Activated T-helper 17 cell treated with anti-CD3 and anti-CD28 coated beads, Interleukin-2, amount 50 U/mL, for 72 hours (primary cell): ENCODE data around the gene TKFC. TPM values are rescaled to one million over a fixed set of nuclear protein-coding genes. Genes with fewer than 3 reads are reported as not detected.
A peak's percentile ranks its signal among the peaks of the same experiment; 100 is the strongest.

Experiments
- ATAC-seq: fragments of 150-1000 bp; cut with Tn5 transposase; replicated peaks from 2 replicates; pipeline ENCODE4 v1.10.0; 2021; ENCODE audit warnings: mild to moderate bottlenecking, moderate library complexity
- H3K27ac Mint-ChIP-seq: one replicate; pipeline ENCODE4 v1.8.0; 2022; ENCODE audit warnings: mixed read lengths
- H3K27me3 Mint-ChIP-seq: one replicate; pipeline ENCODE4 v1.8.0; 2022; ENCODE audit warnings: mixed read lengths
- H3K36me3 Mint-ChIP-seq: one replicate; pipeline ENCODE4 v1.8.0; 2022; ENCODE audit warnings: low read depth, mild to moderate bottlenecking, mixed read lengths
- H3K4me1 Mint-ChIP-seq: one replicate; pipeline ENCODE4 v1.8.0; 2022; ENCODE audit warnings: mixed read lengths
- H3K4me3 Mint-ChIP-seq: one replicate; pipeline ENCODE4 v1.8.0; 2022; ENCODE audit warnings: mild to moderate bottlenecking, mixed read lengths
- H3K9me3 Mint-ChIP-seq: one replicate; pipeline ENCODE4 v1.8.0; 2022; ENCODE audit warnings: mixed read lengths
- total RNA-seq, 2 donors: library from RNA; stranded (reverse); gene quantifications; one replicate each; pipeline ENCODE4 v1.2.3, GENCODE V29; 2022

TKFC gene
- total RNA-seq, 2 donors from 2014 or later = 32.6 to 32.9 TPM

DNA sequence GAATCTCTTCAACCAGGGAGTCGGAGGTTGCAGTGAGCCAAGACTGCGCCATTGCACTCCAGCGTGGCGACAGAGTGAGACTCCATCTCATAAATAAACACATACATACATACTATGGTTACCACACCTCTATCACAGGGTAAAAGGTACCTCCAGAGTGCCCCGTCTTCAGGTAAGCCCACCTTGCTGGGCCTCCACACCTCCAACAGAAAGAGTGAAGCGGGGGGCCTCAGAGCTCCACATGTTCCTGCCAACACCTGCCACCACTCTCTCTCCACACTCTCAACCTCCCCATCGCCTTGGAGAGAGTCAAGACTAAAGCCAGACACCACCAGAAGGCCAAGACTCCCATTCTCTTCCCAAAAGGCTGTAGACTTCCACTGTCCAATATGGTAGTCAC, 27.6 kb upstream of the TKFC start:
- ATAC-seq = no peak
- H3K27ac Mint-ChIP-seq = no peak overlapping the region
- H3K4me1 Mint-ChIP-seq = peaks cover 1% of the 10 kb centered on the region

DNA sequence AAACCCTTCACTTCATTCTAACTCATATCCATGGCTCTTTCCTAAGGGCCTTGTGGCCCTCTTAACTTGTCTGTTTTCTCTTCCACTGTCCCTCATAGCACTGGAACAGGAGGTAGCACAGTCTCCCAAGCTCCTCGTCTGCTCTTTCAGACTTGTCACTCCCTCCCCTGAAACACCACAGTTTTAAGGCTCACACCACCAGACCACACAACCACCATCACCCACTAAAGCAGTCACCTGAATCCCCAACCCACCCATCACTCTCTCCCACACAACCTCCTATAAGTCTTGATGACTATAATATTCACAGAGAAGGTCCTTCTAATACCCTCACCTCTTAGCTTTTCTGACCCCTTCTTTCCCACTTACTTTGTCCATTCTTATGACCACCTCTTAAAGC, 26.8 kb upstream of the TKFC start:
- ATAC-seq = no peak
- no peaks in the 10 kb centered on the region for H3K4me1 Mint-ChIP-seq
- no peak overlapping the region for H3K4me3 Mint-ChIP-seq
- H3K27me3 Mint-ChIP-seq = no peaks in the 10 kb centered on the region
- no peaks in the 10 kb centered on the region for H3K36me3 Mint-ChIP-seq
- H3K27ac Mint-ChIP-seq = no peak overlapping the region
- no peaks in the 10 kb centered on the region for H3K9me3 Mint-ChIP-seq

More for the DNA sequence above, 27.6 kb upstream of the TKFC start:
- H3K36me3 Mint-ChIP-seq = no peaks in the 10 kb centered on the region
- no peaks in the 10 kb centered on the region for H3K27me3 Mint-ChIP-seq
- H3K4me3 Mint-ChIP-seq = no peak overlapping the region
- H3K9me3 Mint-ChIP-seq = no peaks in the 10 kb centered on the region

DNA sequence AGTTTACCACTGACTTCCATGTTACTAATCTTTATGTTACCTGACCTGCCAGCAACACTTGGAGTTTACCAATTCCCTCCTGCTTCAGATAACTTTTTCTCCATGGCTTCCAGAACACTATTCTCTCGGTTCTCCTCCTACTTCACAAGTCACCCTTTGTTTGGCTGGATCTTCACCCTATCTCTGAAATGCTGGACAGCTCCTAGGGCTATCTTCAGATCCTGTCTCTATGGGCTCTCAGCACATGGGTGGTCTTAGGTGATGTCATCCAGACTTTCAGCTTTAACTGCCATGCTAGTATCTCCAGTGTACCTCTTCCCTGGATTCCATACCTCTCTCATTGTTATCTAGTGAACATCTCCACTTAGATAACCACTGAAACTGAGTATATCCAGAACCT, 25.7 kb upstream of the TKFC start:
- Mint-ChIP-seq H3K27ac (no peak overlapping the region), H3K4me3 (no peak overlapping the region), H3K4me1 (no peaks in the 10 kb centered on the region), H3K27me3 (no peaks in the 10 kb centered on the region), H3K9me3 (no peaks in the 10 kb centered on the region), H3K36me3 (no peaks in the 10 kb centered on the region)
- ATAC-seq = no peak

DNA sequence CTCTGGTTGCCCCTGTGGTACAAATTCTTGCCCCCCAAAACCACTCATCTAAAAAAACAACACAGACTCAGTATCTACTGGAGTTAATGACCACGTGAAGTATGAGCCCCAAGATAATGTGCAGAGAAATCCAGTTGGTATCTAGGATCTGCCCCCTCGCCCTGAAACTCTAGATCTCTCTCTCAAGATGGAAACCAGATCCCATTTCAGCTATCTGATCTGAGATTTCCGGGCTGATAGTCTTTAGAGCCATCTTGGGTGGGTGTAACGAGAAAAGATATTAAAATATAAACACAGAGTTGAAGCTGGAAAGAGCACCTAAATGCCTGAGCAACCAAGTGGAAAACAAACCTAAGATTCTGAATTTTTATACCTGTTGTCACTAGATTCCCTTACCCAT, 23.9 kb upstream of the TKFC start:
- Mint-ChIP-seq H3K4me3 (no peak overlapping the region), H3K4me1 (no peaks in the 10 kb centered on the region), H3K27ac (no peak overlapping the region), H3K27me3 (no peaks in the 10 kb centered on the region), H3K36me3 (no peaks in the 10 kb centered on the region), H3K9me3 (no peaks in the 10 kb centered on the region)
- ATAC-seq = no peak

DNA sequence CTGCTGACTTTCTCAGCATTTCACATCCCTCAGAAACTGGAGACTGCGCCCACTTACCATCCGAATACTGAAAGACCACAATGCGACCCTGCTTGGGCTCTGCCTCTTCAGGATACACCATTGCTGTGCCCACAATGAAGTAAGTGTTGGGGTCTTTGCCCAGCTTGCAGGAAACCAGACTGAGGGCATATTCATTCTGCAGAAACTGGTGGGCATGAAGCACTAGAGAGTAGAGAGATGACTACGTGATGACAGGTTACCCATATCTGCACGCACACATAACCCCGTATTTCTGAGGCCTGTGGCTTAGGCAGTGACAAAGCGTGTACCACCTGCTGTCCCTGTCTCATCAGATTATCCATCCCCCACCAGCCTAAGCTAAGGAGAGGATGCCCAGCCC, 23.3 kb upstream of the TKFC start:
- H3K27me3 Mint-ChIP-seq = no peaks in the 10 kb centered on the region
- no peak overlapping the region for H3K4me3 Mint-ChIP-seq
- ATAC-seq = peak; percentile 74
- no peaks in the 10 kb centered on the region for H3K9me3 Mint-ChIP-seq
- no peaks in the 10 kb centered on the region for H3K4me1 Mint-ChIP-seq
- H3K36me3 Mint-ChIP-seq = no peaks in the 10 kb centered on the region
- no peak overlapping the region for H3K27ac Mint-ChIP-seq

DNA sequence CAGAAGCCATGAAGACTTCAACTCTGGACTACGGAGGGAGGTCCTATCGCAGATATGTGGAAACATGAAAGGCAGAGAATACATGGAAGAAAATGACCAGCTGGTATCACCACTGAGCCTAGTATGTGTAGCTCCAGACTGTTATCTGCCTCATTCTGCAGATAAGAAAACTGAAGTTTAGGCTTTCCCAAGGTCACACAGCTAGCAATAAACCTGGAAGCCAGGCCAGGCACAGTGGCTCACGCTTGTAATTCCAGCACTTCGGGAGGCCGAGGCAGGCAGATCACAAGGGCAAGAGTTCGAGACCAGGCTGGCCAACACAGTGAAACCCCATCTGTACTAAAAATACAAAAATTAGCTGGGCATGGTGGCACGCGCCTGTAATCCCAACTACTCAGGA, 22.3 kb upstream of the TKFC start:
- H3K36me3 Mint-ChIP-seq = no peaks in the 10 kb centered on the region
- H3K4me3 Mint-ChIP-seq = no peak overlapping the region
- ATAC-seq = no peak

DNA sequence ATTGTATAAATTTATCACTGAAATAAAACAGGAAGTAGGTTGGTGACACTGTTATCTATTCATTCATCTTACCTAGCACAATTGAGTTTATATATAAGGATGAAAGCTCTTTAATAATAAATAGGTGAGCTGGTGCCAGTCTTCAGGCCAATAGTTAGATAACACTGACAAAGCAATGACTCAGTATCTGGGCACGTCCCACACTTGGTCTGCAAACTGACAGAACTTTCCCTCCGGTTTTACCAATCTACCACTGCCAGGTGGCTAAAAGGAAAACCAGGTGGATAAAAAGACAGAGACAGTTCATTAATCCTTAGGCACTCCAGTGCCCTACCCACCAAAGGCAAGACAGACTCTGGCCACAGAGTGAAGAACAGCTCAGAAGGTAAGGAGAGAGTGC, 17.8 kb upstream of the TKFC start:
- H3K36me3 Mint-ChIP-seq = peaks cover 29% of the 10 kb centered on the region
- H3K27me3 Mint-ChIP-seq = no peaks in the 10 kb centered on the region
- H3K4me3 Mint-ChIP-seq = no peak overlapping the region
- H3K9me3 Mint-ChIP-seq = no peaks in the 10 kb centered on the region
- no peak overlapping the region for H3K27ac Mint-ChIP-seq
- no peaks in the 10 kb centered on the region for H3K4me1 Mint-ChIP-seq
- no peak for ATAC-seq

More for the DNA sequence above, 22.3 kb upstream of the TKFC start:
- no peaks in the 10 kb centered on the region for H3K9me3 Mint-ChIP-seq
- no peaks in the 10 kb centered on the region for H3K27me3 Mint-ChIP-seq
- H3K27ac Mint-ChIP-seq = no peak overlapping the region
- H3K4me1 Mint-ChIP-seq = no peaks in the 10 kb centered on the region

DNA sequence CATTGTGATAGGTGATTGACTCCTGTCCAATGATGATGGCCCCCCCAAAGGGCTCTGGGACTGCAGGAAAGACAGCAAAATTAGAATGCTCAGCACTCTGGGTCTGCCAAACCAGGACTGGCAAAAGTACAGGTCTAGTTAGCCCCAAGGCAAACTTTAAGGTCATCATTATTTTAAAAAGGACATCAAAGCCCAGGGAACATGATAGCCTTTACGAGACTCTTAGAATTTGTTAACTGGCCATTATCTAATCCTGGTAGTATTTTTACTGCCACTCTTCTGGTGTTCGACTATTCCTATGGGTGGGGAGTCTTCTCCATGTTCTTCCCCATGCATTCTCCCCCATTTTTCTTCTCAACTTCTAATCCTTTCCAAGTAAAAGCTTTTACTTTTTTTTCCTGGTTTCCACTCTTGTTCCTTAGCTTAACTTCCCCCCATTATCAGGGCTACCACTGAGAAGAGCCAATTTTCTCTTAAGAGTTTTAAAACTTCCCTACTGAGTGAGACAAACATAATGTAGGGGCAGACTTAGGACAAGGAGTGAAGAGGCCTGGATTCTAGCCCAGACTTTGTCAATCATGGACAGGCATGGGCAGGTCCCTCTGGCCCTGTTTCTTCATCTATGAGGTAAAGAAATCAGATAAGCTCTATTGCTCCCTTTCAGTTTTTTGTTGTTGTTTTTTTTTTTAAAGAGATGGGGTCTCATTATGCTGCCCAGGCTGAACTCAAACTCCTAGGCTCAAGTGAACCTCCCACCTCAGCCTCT, 7.2 kb upstream of the TKFC start:
- Mint-ChIP-seq H3K36me3 (peaks cover 100% of the 10 kb centered on the region), H3K4me1 (peaks cover 20% of the 10 kb centered on the region), H3K9me3 (no peaks in the 10 kb centered on the region), H3K27ac (no peak overlapping the region), H3K27me3 (no peaks in the 10 kb centered on the region), H3K4me3 (no peak overlapping the region)
- no peak for ATAC-seq

DNA sequence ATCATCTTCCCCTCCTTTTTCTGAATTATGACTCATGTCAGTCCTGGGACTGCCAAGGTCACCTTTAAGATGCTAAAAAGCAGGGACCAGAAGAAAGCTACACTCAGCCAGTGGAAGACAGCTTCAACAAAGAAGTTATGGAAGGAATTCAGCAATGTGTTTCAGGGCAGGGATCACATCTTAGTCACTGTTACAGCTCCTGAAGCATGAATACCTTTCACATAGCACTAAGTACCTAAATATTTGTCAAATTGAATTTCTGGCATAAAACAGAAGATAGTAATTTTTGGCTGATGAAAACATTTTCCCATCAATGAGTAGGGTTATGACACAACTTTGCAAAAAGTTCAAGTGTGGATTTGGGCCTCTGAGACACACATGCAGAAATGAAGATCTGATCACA, 5.4 kb upstream of the TKFC start:
- Mint-ChIP-seq H3K36me3 (peaks cover 100% of the 10 kb centered on the region), H3K27me3 (no peaks in the 10 kb centered on the region), H3K9me3 (no peaks in the 10 kb centered on the region), H3K4me1 (peaks cover 35% of the 10 kb centered on the region), H3K27ac (no peak overlapping the region), H3K4me3 (no peak overlapping the region)
- no peak for ATAC-seq

DNA sequence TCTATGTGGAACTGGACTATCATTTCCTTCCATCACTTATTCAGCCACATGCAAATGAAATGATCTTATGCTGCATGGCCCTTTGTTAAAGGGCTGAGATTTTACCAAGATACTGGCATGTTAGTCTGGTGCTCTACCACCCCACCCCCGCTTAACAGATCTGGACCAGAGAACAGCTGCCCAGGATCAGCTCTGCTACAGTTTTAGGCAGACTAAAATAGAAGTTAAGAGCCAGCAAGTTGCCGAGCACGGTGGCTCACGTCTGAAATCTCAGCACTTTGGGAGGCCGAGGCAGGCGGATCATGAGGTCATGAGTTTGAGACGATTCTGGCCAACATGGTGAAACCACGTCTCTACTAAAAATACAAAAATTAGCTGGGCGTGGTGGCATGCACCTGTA, 4.7 kb upstream of the TKFC start:
- Mint-ChIP-seq H3K9me3 (no peaks in the 10 kb centered on the region), H3K27ac (no peak overlapping the region)

DNA sequence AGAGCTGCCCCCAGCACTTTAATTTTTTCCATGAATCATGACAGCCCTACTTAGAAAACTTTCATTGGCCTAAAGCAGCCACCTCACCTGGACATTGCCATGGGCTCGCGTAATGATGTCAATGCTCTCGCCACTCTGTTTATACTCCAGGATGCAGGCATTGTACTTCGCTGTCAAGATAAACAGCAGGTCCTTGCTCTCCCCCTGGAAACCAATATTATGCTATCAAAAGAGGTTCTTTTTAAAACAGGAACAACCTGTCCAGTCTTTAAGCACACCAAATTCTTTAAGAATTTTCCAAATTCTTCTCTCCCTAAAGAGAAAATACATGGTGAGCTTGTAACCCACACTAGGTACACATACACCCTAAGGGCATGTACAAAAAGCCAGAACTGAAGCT, 3.2 kb upstream of the TKFC start:
- Mint-ChIP-seq H3K4me3 (peak overlapping the region; percentile 98), H3K27me3 (no peaks in the 10 kb centered on the region), H3K9me3 (no peaks in the 10 kb centered on the region), H3K27ac (peak overlapping the region; percentile 99), H3K36me3 (peaks cover 89% of the 10 kb centered on the region), H3K4me1 (peaks cover 38% of the 10 kb centered on the region)
- ATAC-seq = no peak

More for the DNA sequence above, 4.7 kb upstream of the TKFC start:
- Mint-ChIP-seq H3K36me3 (peaks cover 100% of the 10 kb centered on the region), H3K27me3 (no peaks in the 10 kb centered on the region), H3K4me1 (peaks cover 35% of the 10 kb centered on the region), H3K4me3 (no peak overlapping the region)
- ATAC-seq = no peak

DNA sequence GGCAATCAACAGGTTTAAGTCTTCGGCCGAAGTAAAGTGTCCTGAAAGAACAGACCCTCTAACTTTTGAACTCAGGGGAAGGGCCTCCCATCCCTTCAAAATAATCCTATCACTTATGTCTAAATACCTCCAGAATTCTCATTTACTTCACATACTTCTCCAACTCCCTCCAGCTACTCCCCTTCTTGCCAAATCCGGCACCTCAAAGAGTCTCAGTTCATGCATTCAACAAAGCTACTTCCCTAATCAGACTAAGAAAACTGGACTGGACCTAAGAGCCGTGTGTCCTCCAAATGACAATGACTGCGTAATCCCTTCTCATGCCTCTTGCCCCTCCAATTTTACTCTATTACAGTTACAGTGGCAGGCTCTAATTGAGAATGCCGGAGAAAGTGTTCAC, 1.4 kb upstream of the TKFC start:
- H3K9me3 Mint-ChIP-seq = no peaks in the 10 kb centered on the region
- peak overlapping the region; percentile 98 for H3K4me3 Mint-ChIP-seq
- peak overlapping the region; percentile 99 for H3K27ac Mint-ChIP-seq
- ATAC-seq = no peak
- H3K36me3 Mint-ChIP-seq = peaks cover 72% of the 10 kb centered on the region
- peaks cover 38% of the 10 kb centered on the region for H3K4me1 Mint-ChIP-seq
- H3K27me3 Mint-ChIP-seq = no peaks in the 10 kb centered on the region

DNA sequence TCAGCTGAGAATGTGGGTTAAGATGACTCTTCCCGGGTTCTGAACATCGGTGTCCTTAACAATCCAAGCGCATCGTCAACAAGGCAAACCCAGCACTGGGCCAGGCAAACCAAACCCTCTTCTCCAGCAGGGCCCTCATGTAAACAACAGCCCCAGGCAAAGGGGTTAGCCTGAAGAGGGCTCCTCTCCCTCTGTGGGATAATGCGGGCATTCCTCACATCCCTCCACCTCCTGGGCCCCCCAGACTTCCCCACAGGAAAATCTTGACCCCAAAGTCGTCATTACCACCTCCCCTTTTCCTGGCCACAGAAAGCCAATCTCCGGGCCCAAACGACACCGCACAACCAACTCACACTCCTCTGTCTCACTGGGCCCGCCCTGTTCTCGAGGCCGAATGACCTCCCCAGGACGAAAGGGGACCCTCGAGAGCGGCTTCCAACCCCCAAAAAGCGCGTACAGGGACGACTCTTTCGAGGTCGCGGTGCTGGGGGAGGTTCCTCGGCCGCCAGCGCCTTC, 689 bp upstream of the TKFC start:
- Mint-ChIP-seq H3K27me3 (no peaks in the 10 kb centered on the region), H3K4me3 (peak overlapping the region; percentile 98), H3K36me3 (peaks cover 65% of the 10 kb centered on the region), H3K27ac (peak overlapping the region; percentile 99), H3K4me1 (peaks cover 38% of the 10 kb centered on the region), H3K9me3 (no peaks in the 10 kb centered on the region)
- no peak for ATAC-seq

DNA sequence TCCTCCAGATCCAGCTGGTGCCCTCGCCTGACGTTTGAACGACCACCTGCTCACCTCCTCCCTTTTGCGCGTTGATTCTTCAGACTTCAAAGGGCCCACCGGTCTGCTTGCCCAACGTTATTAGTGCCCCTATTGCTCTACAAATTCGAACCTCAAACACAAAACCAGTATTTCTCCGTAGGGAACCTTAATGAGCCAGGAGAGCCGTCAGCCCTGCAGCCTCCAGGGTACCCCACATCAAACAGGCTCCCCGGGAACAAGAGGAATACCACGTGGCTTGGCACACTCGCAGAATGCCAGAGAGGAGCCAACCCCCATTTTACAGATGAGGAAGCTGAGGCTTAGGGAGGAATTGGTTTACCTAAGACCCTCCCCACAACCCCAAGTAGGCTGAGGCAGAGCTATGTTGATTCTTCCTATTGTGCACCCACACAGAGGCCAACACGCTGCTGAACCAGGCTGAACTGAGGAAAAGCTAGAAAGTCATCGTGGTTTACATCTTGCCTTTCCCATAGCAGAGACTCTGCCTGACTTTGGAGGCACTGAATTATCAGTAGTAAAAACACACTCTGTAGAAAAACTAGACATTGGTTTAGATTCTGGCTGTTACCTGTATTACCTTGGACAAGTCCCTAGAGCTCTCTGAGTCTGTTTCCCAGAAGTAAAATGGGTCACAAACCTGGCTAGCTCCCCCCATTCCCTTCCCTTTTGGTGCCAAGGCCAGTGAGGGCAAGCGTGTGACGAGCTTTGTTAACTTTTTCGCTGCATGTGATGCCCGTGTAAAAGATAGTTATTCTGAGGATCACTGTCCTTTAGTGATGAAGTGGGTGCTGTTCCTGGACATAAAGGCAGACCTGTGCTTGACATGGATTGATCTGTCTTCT, 764 bp downstream of the TKFC start:
- Mint-ChIP-seq H3K36me3 (peaks cover 50% of the 10 kb centered on the region), H3K27me3 (no peaks in the 10 kb centered on the region), H3K4me3 (peak overlapping the region; percentile 98), H3K9me3 (no peaks in the 10 kb centered on the region), H3K4me1 (peaks cover 29% of the 10 kb centered on the region), H3K27ac (peak overlapping the region; percentile 99)
- no peak for ATAC-seq
